KOPT-K1 (cell line): Measurements from ENCODE around the gene C20orf204.
A peak's percentile ranks its signal among the peaks of the same experiment; 100 is the strongest.

Experiments used
- H3K27ac ChIP-seq: fragments of 200-600 bp; sonication (generic); 2 replicates; pipeline ENCODE4 v1.5.1; 2016; ENCODE audit warnings: antibody characterized with exemption, mild to moderate bottlenecking, low read depth, low read length; ENCODE audit not compliant: poor library complexity, severe bottlenecking
- H3K36me3 ChIP-seq: fragments of 200-600 bp; sonication (generic); 2 replicates; pipeline ENCODE4 v1.5.1; 2017; ENCODE audit warnings: antibody characterized with exemption, mild to moderate bottlenecking, low read length, moderate library complexity; ENCODE audit not compliant: insufficient read depth
- H3K9me3 ChIP-seq: fragments of 200-600 bp; sonication (generic); 2 replicates; pipeline ENCODE4 v1.5.1; 2017; ENCODE audit warnings: antibody characterized with exemption, low read length, mild to moderate bottlenecking; ENCODE audit not compliant: insufficient read depth, poor library complexity, severe bottlenecking

Gene C20orf204

GRCh38 chr20:64055893-64056638, 20.1 kb downstream of the C20orf204 start:
- no peak overlapping the region for H3K27ac ChIP-seq
- no peaks in the 10 kb centered on the region for H3K9me3 ChIP-seq
- H3K36me3 ChIP-seq: no peaks in the 10 kb centered on the region

DNA sequence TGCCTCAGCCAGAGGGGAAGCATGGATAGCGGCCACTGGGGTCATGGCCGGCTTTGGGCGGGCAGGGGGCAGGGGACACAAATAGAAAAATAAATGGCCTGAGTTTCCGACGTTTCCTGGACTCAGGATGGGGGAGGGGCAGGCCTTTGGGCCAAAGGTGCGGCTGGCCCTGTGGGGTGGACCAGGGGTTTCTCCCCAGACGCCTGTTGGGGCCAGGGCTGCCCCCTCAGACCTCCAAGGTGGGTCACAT, 20.6 kb downstream of the C20orf204 start:
- H3K36me3 ChIP-seq: no peaks in the 10 kb centered on the region

GRCh38 chr20:64056889-64057627, 21.1 kb downstream of the C20orf204 start:
- H3K27ac ChIP-seq: no peak overlapping the region
- no peaks in the 10 kb centered on the region for H3K36me3 ChIP-seq
- H3K9me3 ChIP-seq: no peaks in the 10 kb centered on the region

More for the DNA sequence above, 20.6 kb downstream of the C20orf204 start:
- Histone ChIP-seq H3K9me3 (no peaks in the 10 kb centered on the region), H3K27ac (no peak overlapping the region)

DNA sequence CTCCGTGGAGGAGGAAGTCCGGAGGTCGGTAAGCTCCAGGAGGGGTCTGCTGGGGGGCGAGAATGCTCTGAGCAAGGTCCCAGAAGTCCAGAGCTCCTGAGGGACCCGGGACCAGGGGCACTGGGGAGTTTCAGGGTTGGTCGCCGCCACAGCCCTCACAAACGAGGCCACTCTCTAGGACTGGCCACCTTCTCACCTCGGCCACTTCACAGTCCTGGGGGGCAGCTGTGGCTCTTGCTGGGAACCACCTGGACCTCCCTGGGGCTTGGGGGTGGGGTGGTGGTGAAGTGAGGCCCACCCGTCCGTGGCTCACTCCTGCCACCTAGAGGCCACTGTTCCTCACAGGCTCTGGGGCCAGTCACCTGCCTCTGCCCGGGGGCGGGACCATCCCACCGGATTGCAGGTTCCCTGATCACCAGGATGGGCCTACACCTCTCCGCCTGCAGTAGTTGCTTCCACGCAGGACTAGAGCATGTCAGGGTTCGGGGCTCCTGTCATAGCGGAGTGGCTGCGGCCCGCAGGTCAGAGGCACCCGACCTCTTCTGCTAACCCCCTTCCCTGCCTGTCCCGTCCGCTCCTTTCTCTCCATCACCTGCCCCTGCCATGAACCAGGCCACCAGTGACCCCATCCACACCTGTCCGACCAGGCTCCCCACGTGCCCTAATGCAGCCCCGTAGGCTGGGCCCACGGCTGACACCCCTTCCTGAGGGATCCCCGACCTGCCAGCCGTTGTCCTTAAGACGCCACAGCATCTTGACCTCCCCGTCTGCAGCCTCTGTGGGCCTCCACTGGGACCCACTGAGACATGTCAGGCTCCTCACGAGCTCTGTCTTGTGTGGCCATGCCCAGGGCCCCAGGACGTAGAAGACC, 21.9 kb downstream of the C20orf204 start:
- Histone ChIP-seq H3K27ac (no peak overlapping the region), H3K9me3 (no peaks in the 10 kb centered on the region), H3K36me3 (no peaks in the 10 kb centered on the region)

DNA sequence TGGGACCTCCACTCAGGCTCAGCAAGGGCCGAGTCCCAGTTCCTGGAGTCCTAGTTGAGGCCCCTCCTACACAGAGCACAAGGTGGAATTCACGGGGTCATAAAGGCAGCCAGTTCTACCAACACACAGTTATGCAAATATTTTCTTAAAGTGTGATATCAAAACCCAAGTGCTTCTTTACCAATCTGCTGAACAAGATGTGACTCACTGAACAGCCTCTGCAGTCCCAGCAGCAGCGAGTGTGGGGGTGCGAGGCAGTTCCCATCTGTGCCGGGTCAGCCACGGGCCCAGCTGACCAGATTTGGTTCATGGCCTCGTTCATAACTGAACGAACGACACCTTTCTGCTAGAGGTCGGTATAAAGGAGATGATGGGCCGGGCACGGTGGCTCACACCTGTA, 22.6 kb downstream of the C20orf204 start:
- Histone ChIP-seq H3K9me3 (no peaks in the 10 kb centered on the region), H3K27ac (no peak overlapping the region), H3K36me3 (no peaks in the 10 kb centered on the region)

- peak overlapping the region; percentile 58 for H3K27ac ChIP-seq
- no peaks in the 10 kb centered on the region for H3K9me3 ChIP-seq
- H3K36me3 ChIP-seq: no peaks in the 10 kb centered on the region
Observed at GRCh38 chr20:64062276-64062595, 26.3 kb downstream of the C20orf204 start.

- peak within 1 kb of the TSS; percentile 58 for H3K27ac ChIP-seq
- no peaks in the 10 kb centered on the region for H3K9me3 ChIP-seq
- H3K36me3 ChIP-seq: no peaks in the 10 kb centered on the region
Observed at GRCh38 chr20:64062596-64063388, 26.8 kb downstream of the C20orf204 start, which contains the start of gene TCEA2. TSS of gene TCEA2 (plus strand) at chr20:64063198. CDS start at chr20:64063313, 115 bp downstream.

- H3K27ac ChIP-seq: peak overlapping the region; percentile 58
- no peaks in the 10 kb centered on the region for H3K36me3 ChIP-seq
- H3K9me3 ChIP-seq: no peaks in the 10 kb centered on the region
Observed at GRCh38 chr20:64063389-64064144, 27.6 kb downstream of the C20orf204 start.

DNA sequence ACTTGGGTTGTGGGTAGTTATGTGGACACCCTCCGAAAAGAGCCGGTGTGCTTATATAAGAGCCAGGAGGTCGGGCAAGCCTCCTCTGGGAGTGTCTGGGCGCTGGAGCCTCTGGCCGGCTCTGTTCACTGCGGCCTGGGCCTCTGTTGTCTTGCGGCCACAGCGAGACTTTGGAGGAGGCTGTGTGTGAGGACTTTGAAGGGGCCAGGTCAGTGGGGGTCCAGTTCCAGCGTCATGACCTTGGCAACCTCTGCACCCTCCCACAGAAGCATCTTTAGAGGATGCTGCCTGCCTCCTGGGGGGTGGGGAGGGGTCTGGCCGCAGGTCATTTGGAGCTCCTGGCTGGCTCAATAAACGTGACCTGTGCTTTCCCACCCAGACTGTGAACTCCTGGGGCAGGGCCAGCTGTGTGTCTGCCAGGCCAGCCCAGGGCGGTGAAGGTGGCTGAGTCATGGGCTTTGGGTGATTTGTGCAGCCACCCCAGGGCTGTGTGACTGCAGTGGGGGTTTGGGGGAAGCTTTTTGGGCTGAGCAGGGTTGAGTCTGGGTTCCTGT, 28.2 kb downstream of the C20orf204 start:
- no peaks in the 10 kb centered on the region for H3K9me3 ChIP-seq
- peak overlapping the region; percentile 76 for H3K27ac ChIP-seq
- H3K36me3 ChIP-seq: no peaks in the 10 kb centered on the region

- no peaks in the 10 kb centered on the region for H3K9me3 ChIP-seq
- H3K27ac ChIP-seq: peak overlapping the region; percentile 76
Observed at GRCh38 chr20:64065062-64065973, 29.3 kb downstream of the C20orf204 start.

DNA sequence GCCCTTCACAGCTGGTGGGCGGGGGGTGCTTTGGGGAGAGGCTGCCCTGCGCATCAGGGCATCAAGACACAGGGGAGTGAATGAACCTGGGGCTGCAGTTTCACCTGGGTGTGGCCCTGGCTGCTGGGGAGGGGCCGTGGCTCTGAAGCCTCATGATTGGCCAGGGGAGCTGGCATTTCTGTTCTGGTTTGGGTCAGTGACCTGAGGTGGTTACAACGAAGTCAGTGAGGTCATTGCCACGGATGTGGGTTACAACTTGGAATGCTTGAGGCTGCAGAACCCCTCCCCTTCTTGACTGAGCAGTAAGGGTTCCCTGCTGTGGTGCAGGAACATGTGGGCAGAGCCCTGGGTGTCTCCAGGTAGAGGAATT, 30.0 kb downstream of the C20orf204 start:
- peak overlapping the region; percentile 76 for H3K27ac ChIP-seq
- no peaks in the 10 kb centered on the region for H3K36me3 ChIP-seq
- H3K9me3 ChIP-seq: no peaks in the 10 kb centered on the region

More at GRCh38 chr20:64065062-64065973, 29.3 kb downstream of the C20orf204 start:
- H3K36me3 ChIP-seq: no peaks in the 10 kb centered on the region

DNA sequence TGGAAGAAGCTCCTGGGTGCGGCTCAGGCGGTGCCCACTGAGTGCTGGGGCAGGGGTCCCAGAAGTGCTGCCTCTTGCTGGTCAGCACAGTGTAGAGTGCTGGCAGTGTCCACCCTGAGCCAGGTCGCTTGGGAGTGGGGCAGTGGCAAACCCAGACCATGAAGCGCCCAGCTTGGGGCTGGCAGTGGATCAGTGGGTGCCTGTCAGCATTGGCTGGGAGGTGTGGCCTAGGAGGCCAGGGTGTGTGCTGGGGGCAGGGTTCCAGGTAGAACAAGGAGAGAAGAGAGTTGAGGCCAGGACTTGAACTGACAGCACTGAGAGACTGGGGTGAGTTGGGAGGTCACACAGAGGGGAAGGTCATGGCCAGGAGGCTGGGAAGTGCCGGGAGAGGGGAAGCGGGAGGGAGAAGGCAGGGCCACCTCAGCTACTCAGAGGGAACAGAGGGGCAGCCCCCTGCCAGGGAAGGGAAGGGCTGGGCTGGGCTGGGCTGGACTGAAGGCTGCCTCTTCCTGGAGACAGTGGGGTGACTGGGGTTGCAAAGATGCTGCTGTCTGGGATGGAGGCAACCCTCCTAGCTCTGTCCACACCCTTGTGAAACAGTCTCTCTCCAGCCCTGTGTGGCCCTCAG, 31.1 kb downstream of the C20orf204 start:
- Histone ChIP-seq H3K9me3 (no peaks in the 10 kb centered on the region), H3K27ac (no peak overlapping the region), H3K36me3 (peaks cover 6% of the 10 kb centered on the region; the same call in 1 of the 2 replicates)
